ENCODE measurements around the gene WASL. TPM values are rescaled to one million over a fixed set of nuclear protein-coding genes. Genes with fewer than 3 reads are reported as not detected.

The WASL gene
- total RNA-seq, 2 experiments from 2014 or later = 5.5 TPM

DNA sequence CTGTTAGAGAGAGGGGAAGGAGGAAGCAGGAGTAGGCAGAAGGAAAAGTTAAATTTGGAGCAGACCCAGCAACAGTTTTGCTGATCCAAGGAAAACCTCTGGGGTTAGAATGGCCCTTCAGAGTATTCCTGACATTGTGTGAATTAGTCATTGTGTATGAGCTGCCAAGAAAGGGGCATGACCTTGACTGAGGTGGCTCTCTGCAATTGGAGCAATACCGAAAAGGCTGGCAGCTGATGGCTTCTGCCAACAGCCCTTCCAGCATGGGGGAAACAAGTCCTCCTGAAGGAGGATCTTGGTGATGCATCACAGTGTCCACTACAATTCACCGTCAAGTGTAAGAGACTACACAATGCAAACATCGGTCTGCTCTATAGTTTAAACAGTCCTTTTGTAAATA lies 20.6 kb upstream of the WASL start:
- intact Hi-C loops (cut with DNase I, micrococcal nuclease) = no loop called here
- no peak for DNase-seq
- Mint-ChIP-seq H3K36me3 (ENCODE audit: low read depth) (no peaks in the 10 kb centered on the region), H3K4me1 (peaks cover 8% of the 10 kb centered on the region), H3K4me3 (no peak overlapping the region), H3K27me3 (peaks cover 19% of the 10 kb centered on the region), H3K9me3 (ENCODE audit: low read depth) (no peaks in the 10 kb centered on the region), H3K27ac (no peak overlapping the region)
- POLR2A ChIA-PET = no interaction called here
- ATAC-seq = no peak
- CTCF ChIA-PET = interaction anchor here (0.6 kb wide), 1 partner anchor 10 kb away, joined by 3 read pairs; no protein-coding TSS in a partner anchor

DNA sequence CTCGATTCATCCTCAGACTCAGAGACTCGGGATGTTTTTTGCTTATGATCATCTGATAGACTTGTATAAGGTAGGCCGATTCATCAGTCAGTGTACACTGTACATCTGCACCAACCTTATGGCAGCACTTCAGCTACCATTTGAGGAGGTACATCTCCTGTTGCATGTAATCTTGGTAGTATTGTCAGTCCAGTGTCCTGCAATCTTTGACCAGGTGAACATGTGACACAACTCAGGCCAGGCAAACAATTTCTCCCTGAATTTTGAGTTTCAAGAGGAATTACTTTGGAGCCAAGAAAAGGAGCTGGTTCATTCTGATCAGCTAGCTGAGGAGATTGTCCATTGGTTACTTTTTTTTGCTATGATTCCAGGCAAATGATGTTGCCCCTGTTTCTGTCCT lies 19.7 kb upstream of the WASL start:
- H3K4me1 Mint-ChIP-seq = peaks cover 8% of the 10 kb centered on the region
- no peak for DNase-seq
- H3K27me3 Mint-ChIP-seq = peaks cover 17% of the 10 kb centered on the region
- intact Hi-C loops (cut with DNase I, micrococcal nuclease) = no loop called here
- H3K9me3 Mint-ChIP-seq (ENCODE audit: low read depth) = peaks cover 4% of the 10 kb centered on the region
- no peak overlapping the region for H3K27ac Mint-ChIP-seq
- H3K36me3 Mint-ChIP-seq (ENCODE audit: low read depth) = no peaks in the 10 kb centered on the region
- no peak for ATAC-seq
- POLR2A ChIA-PET = no interaction called here
- H3K4me3 Mint-ChIP-seq = no peak overlapping the region
- CTCF ChIA-PET = interaction anchor here (0.6 kb wide), 1 partner anchor 11 kb away, joined by 3 read pairs; no protein-coding TSS in a partner anchor

DNA sequence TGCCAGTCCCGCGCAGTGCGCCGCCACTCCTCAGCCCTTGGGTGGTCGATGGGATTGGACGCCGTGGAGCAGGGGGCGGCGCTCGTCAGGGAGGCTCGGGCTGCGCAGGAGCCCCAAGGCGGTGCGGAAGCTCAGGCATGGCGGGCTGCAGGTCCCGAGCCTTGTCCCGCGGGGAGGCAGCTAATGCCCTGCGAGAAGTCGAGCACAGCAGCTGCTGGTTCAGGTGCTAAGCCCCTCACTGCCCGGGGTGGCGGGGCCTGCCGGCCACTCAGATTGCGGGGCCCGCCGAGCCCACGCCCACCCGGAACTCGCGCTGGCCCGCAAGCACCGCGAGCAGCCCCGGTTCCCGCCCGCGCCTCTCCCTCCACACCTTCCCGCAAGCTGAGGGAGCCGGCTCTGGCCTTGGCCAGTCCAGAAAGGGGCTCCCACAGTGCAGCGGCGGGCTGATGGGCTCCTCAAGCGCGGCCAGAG lies 14.4 kb upstream of the WASL start:
- Mint-ChIP-seq H3K36me3 (ENCODE audit: low read depth) (no peaks in the 10 kb centered on the region), H3K27me3 (peaks cover 12% of the 10 kb centered on the region), H3K9me3 (ENCODE audit: low read depth) (peaks cover 4% of the 10 kb centered on the region), H3K4me1 (no peaks in the 10 kb centered on the region), H3K27ac (no peak overlapping the region), H3K4me3 (no peak overlapping the region)
- DNase-seq = no peak
- ATAC-seq = no peak
- intact Hi-C loops (cut with DNase I, micrococcal nuclease) = no loop called here
- CTCF ChIA-PET = no interaction called here
- POLR2A ChIA-PET = interaction anchor here (0.6 kb wide), 1 partner anchor 37 kb away, joined by 3 read pairs; no protein-coding TSS in a partner anchor

DNA sequence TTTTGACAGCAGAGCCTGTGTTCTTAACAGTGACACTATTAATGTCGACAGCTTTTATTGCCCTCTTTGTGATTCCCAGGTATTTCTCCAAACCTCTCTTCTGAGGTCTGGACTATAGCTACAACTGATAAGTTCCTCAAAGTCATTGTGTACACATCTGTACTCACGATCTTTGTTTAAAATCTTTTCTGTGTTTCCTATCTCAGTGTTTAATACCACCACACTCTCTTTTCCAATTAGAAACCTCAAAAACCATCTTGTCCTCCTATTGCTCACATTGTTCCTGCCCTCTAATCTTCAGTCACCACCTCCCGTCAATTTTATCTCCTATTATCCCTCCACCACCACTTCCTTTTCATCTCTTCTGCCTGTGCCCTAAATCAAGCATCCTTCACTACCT lies 12.9 kb upstream of the WASL start:
- Mint-ChIP-seq H3K4me1 (no peaks in the 10 kb centered on the region), H3K9me3 (ENCODE audit: low read depth) (peaks cover 4% of the 10 kb centered on the region), H3K4me3 (no peak overlapping the region), H3K27me3 (peaks cover 12% of the 10 kb centered on the region), H3K36me3 (ENCODE audit: low read depth) (no peaks in the 10 kb centered on the region), H3K27ac (no peak overlapping the region)
- intact Hi-C loops (cut with DNase I, micrococcal nuclease) = no loop called here
- DNase-seq = no peak
- CTCF ChIA-PET = interaction anchor here (0.7 kb wide), 2 partner anchors 107 to 204 kb away, joined by 3 read pairs; no protein-coding TSS in a partner anchor
- ATAC-seq = no peak
- POLR2A ChIA-PET = no interaction called here

- peaks cover 3% of the 10 kb centered on the region for H3K27me3 Mint-ChIP-seq
- peaks cover 15% of the 10 kb centered on the region for H3K4me1 Mint-ChIP-seq
- DNase-seq = no peak
- no peak overlapping the region for H3K4me3 Mint-ChIP-seq
- intact Hi-C loops (cut with DNase I, micrococcal nuclease) = no loop called here
- H3K27ac Mint-ChIP-seq = no peak overlapping the region
- ATAC-seq = no peak
- ChIA-PET POLR2A (no interaction called here), CTCF (interaction anchor here (0.8 to 1.3 kb wide), 2 partner anchors 12 to 41 kb away, joined by 3 to 6 read pairs; no protein-coding TSS in a partner anchor)
- no peaks in the 10 kb centered on the region for H3K36me3 Mint-ChIP-seq (ENCODE audit: low read depth)
- no peaks in the 10 kb centered on the region for H3K9me3 Mint-ChIP-seq (ENCODE audit: low read depth)
These were observed 8.3 kb upstream of the WASL start for GRCh38 chr7:123757095-123757494.

DNA sequence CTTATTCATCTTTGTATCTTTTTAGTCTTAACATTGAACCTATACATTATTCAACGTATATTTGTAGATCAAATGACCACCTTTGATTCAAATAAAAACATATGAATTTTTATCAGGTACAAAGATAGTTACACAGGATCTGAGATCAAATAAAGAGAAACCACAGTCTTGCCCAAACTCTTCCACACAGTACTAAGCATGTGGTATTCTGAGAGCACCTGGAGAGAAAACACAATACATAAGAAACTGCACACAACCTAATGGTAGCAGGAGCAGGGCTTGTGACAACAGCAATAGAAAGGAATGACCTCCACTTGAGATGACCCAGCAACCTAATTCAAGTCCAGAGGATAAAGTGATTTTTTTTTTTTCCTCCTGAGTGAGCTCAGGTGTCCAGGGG lies 6.5 kb upstream of the WASL start:
- Mint-ChIP-seq H3K9me3 (ENCODE audit: low read depth) (no peaks in the 10 kb centered on the region), H3K4me3 (no peak overlapping the region), H3K27ac (no peak overlapping the region), H3K27me3 (peaks cover 3% of the 10 kb centered on the region), H3K4me1 (peaks cover 27% of the 10 kb centered on the region), H3K36me3 (ENCODE audit: low read depth) (no peaks in the 10 kb centered on the region)
- intact Hi-C loops (cut with DNase I, micrococcal nuclease) = no loop called here
- ChIA-PET CTCF (interaction anchor here (0.9 kb wide), 1 partner anchor 23 kb away, joined by 3 read pairs; no protein-coding TSS in a partner anchor), POLR2A (no interaction called here)
- DNase-seq (no peak), ATAC-seq (no peak)

GRCh38 chr7:123754271-123754871 lies 5.6 kb upstream of the WASL start:
- H3K27ac Mint-ChIP-seq = no peak overlapping the region
- H3K9me3 Mint-ChIP-seq (ENCODE audit: low read depth) = no peaks in the 10 kb centered on the region
- H3K4me1 Mint-ChIP-seq = peaks cover 31% of the 10 kb centered on the region
- ChIA-PET CTCF (no interaction called here), POLR2A (no interaction called here)
- H3K27me3 Mint-ChIP-seq = no peaks in the 10 kb centered on the region
- H3K36me3 Mint-ChIP-seq (ENCODE audit: low read depth) = no peaks in the 10 kb centered on the region
- intact Hi-C loops (cut with DNase I, micrococcal nuclease) = no loop called here
- no peak overlapping the region for H3K4me3 Mint-ChIP-seq
- ATAC-seq (no peak), DNase-seq (no peak)

DNA sequence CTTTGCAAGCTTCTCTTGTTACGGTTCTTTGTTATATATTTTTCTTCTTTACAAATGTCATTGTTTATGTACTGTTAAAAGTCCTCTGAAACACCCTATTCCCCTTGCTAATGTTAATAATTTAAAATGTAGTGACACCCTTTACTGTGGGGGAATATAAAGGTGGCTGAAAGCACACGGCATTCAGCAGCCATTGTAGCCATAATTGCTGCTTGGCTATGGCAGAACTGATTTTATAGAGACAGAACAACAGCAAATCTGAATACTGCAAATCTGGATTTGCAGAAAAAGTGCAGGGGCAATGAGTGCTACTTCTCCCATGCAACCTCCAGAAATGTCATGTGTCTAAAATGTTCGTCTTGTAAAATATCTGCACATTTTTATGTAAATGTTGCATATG lies 3.7 kb upstream of the WASL start:
- Mint-ChIP-seq H3K27ac (no peak overlapping the region), H3K27me3 (no peaks in the 10 kb centered on the region), H3K4me3 (no peak overlapping the region), H3K9me3 (ENCODE audit: low read depth) (no peaks in the 10 kb centered on the region), H3K36me3 (ENCODE audit: low read depth) (peaks cover 3% of the 10 kb centered on the region), H3K4me1 (peaks cover 31% of the 10 kb centered on the region)
- DNase-seq = no peak
- intact Hi-C loops (cut with DNase I, micrococcal nuclease) = no loop called here
- CTCF ChIA-PET = interaction anchor here (0.9 kb wide), 1 partner anchor 9 kb away, joined by 4 read pairs; no protein-coding TSS in a partner anchor
- POLR2A ChIA-PET = no interaction called here
- ATAC-seq = no peak

GRCh38 chr7:123751821-123752220 lies 3.0 kb upstream of the WASL start:
- intact Hi-C loops (cut with DNase I, micrococcal nuclease) = no loop called here
- Mint-ChIP-seq H3K27me3 (no peaks in the 10 kb centered on the region), H3K27ac (no peak overlapping the region), H3K4me1 (peaks cover 35% of the 10 kb centered on the region), H3K36me3 (ENCODE audit: low read depth) (peaks cover 5% of the 10 kb centered on the region), H3K9me3 (ENCODE audit: low read depth) (no peaks in the 10 kb centered on the region), H3K4me3 (no peak overlapping the region)
- POLR2A ChIA-PET = no interaction called here
- ATAC-seq = no peak
- CTCF ChIA-PET = no interaction called here
- no peak for DNase-seq

DNA sequence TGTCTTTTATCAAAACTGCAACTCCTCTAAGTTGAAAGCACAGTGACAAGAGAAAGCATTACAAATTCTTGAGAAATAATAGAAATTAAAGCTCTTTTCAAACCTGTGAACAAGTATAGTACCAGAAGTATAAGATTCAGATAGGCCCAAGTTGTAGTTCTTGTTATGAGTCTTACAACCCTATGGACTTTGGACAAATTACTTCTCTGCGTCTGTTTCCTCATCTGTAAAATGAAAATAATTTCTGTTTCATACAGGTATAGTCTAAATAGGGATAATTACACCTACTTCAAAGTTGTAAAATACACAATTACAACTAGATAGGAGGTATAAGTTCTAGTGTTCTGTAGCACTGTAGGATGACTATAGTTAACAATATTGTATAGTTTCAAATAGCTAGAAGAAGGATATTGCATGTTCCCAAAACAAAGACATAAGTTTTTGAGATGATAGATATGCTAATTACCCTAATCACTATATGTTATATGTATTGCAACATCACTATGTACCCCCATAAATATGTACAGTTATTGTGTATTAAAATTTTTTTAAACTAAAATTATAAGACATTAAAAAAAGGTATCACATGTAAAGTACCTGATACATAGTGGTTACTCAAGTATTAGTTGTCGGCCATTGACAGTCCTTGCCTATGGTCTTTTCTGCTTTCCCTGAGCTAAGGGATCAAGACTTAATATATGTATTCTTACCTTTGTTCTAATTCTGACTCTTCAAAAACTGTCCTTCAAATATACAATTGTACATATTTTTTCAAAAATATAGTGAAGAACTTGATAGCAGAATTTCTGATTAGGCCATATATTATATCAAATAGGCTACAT lies 1.8 kb upstream of the WASL start:
- ChIA-PET POLR2A (interaction anchor here (0.9 kb wide), 1 partner anchor 193 kb away, joined by 3 read pairs; the partner anchor contains the start of gene NDUFA5), CTCF (interaction anchor here (1.0 to 1.7 kb wide), 3 partner anchors 10 to 115 kb away, joined by 4 to 6 read pairs (median 4); no protein-coding TSS in a partner anchor)
- ATAC-seq (no peak), DNase-seq (no peak)
- H3K4me3 Mint-ChIP-seq = peak overlapping the region; percentile 36
- peaks cover 8% of the 10 kb centered on the region for H3K36me3 Mint-ChIP-seq (ENCODE audit: low read depth)
- no peak overlapping the region for H3K27ac Mint-ChIP-seq
- intact Hi-C loops (cut with DNase I, micrococcal nuclease) = no loop called here
- peaks cover 44% of the 10 kb centered on the region for H3K4me1 Mint-ChIP-seq
- H3K27me3 Mint-ChIP-seq = no peaks in the 10 kb centered on the region
- no peaks in the 10 kb centered on the region for H3K9me3 Mint-ChIP-seq (ENCODE audit: low read depth)

GRCh38 chr7:123749537-123749857 lies 694 bp upstream of the WASL start:
- Mint-ChIP-seq H3K27ac (peak overlapping the region; percentile 96), H3K27me3 (no peaks in the 10 kb centered on the region), H3K36me3 (ENCODE audit: low read depth) (peaks cover 8% of the 10 kb centered on the region), H3K4me1 (peaks cover 48% of the 10 kb centered on the region), H3K4me3 (peak overlapping the region; percentile 95), H3K9me3 (ENCODE audit: low read depth) (no peaks in the 10 kb centered on the region)
- intact Hi-C loops (cut with DNase I, micrococcal nuclease) = loop anchor here (1.0 to 2.0 kb wide), 5 partner anchors 37 to 1179 kb away; partner anchors contain the start of genes IQUB (in 1 of the 2), NDUFA5 (in 1 of the 2) and POT1 (in 1 of the 2)
- CTCF ChIA-PET = interaction anchor here (0.7 to 1.3 kb wide), 5 partner anchors 9 to 255 kb away, joined by 3 to 4 read pairs (median 3); partner anchors contain the start of gene IQUB
- POLR2A ChIA-PET = interaction anchor here (1.7 kb wide), 1 partner anchor 35 kb away, joined by 6 read pairs; no protein-coding TSS in a partner anchor
- ATAC-seq (peak; percentile 20), DNase-seq (peak; percentile 68)

Measured in activated CD4-positive, alpha-beta T cell treated with anti-CD3 and anti-CD28 coated beads for 36 hours (primary cell).